BLaER1 treated with 17β-estradiol and CSF1 and Interleukin-3, amounts not matched to agents 10 nM and 100 nM (cell line): ENCODE results near the gene BARHL1.

ENCODE experiments used
- H3K27ac ChIP-seq, 11 experiments: shearing (Covaris generic); formaldehyde crosslinking; 2 replicates each; pipeline ENCODE4 v1.8.1; 2022
- H3K27me3 ChIP-seq, 11 experiments: shearing (Covaris generic); formaldehyde crosslinking; 2 replicates each; pipeline ENCODE4 v1.8.1; 2022
- H3K36me3 ChIP-seq, 11 experiments: shearing (Covaris generic); formaldehyde crosslinking; 2 replicates each; pipeline ENCODE4 v1.8.1; 2022
- H3K4me1 ChIP-seq, 10 experiments: shearing (Covaris generic); formaldehyde crosslinking; 2 replicates each; pipeline ENCODE4 v1.8.1; 2022
- H3K4me2 ChIP-seq, 11 experiments: shearing (Covaris generic); formaldehyde crosslinking; 2 replicates each; pipeline ENCODE4 v1.8.1; 2022
- H3K4me3 ChIP-seq, 10 experiments: shearing (Covaris generic); formaldehyde crosslinking; 2 replicates each; pipeline ENCODE4 v1.8.1; 2022
- H3K9ac ChIP-seq, 11 experiments: shearing (Covaris generic); formaldehyde crosslinking; 2 replicates each; pipeline ENCODE4 v1.8.1; 2022
- H3K9me3 ChIP-seq, 11 experiments: shearing (Covaris generic); formaldehyde crosslinking; replicated peaks in 1 of 11; 2 replicates each; pipeline ENCODE4 v1.8.1; 2022
- H4K20me1 ChIP-seq, 11 experiments: shearing (Covaris generic); formaldehyde crosslinking; 2 replicates each; pipeline ENCODE4 v1.8.1; 2022
- Cebpa-rat ChIP-seq, 11 experiments: shearing (Covaris generic); IDR thresholded peaks; 2 replicates each; pipeline ENCODE4 v1.8.1; 2022

The BARHL1 gene

DNA sequence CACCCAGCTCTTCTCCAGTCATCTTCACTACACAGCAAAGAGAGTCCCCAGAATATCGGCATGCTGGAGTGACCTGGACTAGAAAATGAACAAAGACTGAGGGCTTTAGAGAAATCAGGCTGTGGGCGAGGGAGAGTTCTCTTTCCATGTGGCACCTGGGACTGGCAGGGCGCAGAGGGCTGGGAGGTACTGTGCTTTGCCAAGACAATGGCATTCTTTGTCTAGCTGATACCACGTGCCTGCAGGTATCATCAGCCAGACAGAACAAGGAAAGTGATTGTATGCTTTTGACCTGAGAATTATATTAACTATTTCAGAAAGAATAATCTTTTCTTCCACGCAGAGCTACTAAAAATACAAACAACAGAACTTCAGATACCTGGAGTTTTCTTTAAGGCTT, 56.9 kb downstream of the BARHL1 start:
- no peak overlapping the region for H3K27ac ChIP-seq
- no peaks in the 10 kb centered on the region for H3K27me3 ChIP-seq
- H3K9me3 ChIP-seq, result no peaks in the 10 kb centered on the region
- TF ChIP-seq Cebpa-rat (IDR thresholded peaks at IDR 0.05), result no peak
- H3K4me2 ChIP-seq, result no peak overlapping the region
- H3K4me1 ChIP-seq, result no peaks in the 10 kb centered on the region
- H3K4me3 ChIP-seq, result no peak overlapping the region
- H3K36me3 ChIP-seq, result peaks cover 77 to 100% (median 99%) of the 10 kb centered on the region in 11 experiments
- H4K20me1 ChIP-seq, result peaks cover 0 to 64% (median 8%) of the 10 kb centered on the region in 11 experiments; a peak in 14 of 22 replicates
- H3K9ac ChIP-seq, result no peak overlapping the region
